ENCODE data around the gene FANK1. TPM values are rescaled to one million over a fixed set of nuclear protein-coding genes. Genes with fewer than 3 reads are reported as not detected.
A peak's percentile ranks its signal among the peaks of the same experiment; 100 is the strongest.

The FANK1 gene
- total RNA-seq, 1 donor, result 8.3 TPM

- Histone ChIP-seq H4K20me1 (ENCODE audit: insufficient read depth, low read length) (no peaks in the 10 kb centered on the region), H3K79me2 (ENCODE audit: insufficient read depth, low read length) (no peaks in the 10 kb centered on the region), H2AFZ (ENCODE audit: low read length) (no peak overlapping the region), H3K4me3 (ENCODE audit: insufficient read depth, low read length) (no peak overlapping the region), H3K9me3 (ENCODE audit: low read depth, low read length) (no peaks in the 10 kb centered on the region), H3K36me3 (ENCODE audit: insufficient read depth, low read length) (peaks cover 47% of the 10 kb centered on the region), H3K27ac (ENCODE audit: low read depth, low read length) (peak overlapping the region; percentile 99), H3K4me1 (ENCODE audit: insufficient read depth, low read length) (peaks cover 41% of the 10 kb centered on the region), H3K4me2 (ENCODE audit: insufficient read depth, low read length) (no peak overlapping the region), H3K27me3 (ENCODE audit: insufficient read depth, low read length) (no peaks in the 10 kb centered on the region)
- peak; percentile 25 for DNase-seq (ENCODE audit: insufficient read length, low spot score, missing footprints)
- no peak for TF ChIP-seq CTCF (IDR thresholded peaks at IDR 0.05; ENCODE audit: extremely low read depth, low read depth, low read length)
These were observed 161.7 kb downstream of the FANK1 start for GRCh38 chr10:126058104-126058503.

- Histone ChIP-seq H3K27me3 (ENCODE audit: insufficient read depth, low read length) (no peaks in the 10 kb centered on the region), H3K4me1 (ENCODE audit: insufficient read depth, low read length) (peaks cover 45% of the 10 kb centered on the region), H3K27ac (ENCODE audit: low read depth, low read length) (peak overlapping the region; percentile 99), H3K79me2 (ENCODE audit: insufficient read depth, low read length) (no peaks in the 10 kb centered on the region), H4K20me1 (ENCODE audit: insufficient read depth, low read length) (no peaks in the 10 kb centered on the region), H3K4me2 (ENCODE audit: insufficient read depth, low read length) (no peak overlapping the region), H3K9me3 (ENCODE audit: low read depth, low read length) (no peaks in the 10 kb centered on the region), H3K36me3 (ENCODE audit: insufficient read depth, low read length) (peaks cover 44% of the 10 kb centered on the region), H2AFZ (ENCODE audit: low read length) (no peak overlapping the region), H3K4me3 (ENCODE audit: insufficient read depth, low read length) (no peak overlapping the region)
- TF ChIP-seq CTCF (IDR thresholded peaks at IDR 0.05; ENCODE audit: extremely low read depth, low read depth, low read length), result no peak
- no peak for DNase-seq (ENCODE audit: insufficient read length, low spot score, missing footprints)
These were observed 162.1 kb downstream of the FANK1 start for GRCh38 chr10:126058507-126058906.

Small RNA genes lying within 50 kb of the gene (small RNA-seq; reads per million reads assigned to genes)
- not detected for gene GNG10P1
- gene RF00017, result not detected
- gene RNU2-42P, result not detected

Other genes with a start within 250 kb of the FANK1 start
- not detected in 2 replicates for gene TEX36, start 213.4 kb upstream of the FANK1 start, total RNA-seq
- gene EDRF1, start 176.9 kb upstream of the FANK1 start, total RNA-seq, result 24.5 and 25.0 TPM in 2 replicates
- gene MMP21, start 120.7 kb upstream of the FANK1 start, total RNA-seq, result not detected in 2 replicates
- gene UROS, start 73.3 kb upstream of the FANK1 start, total RNA-seq, result 90.5 and 105 TPM in 2 replicates
- 25.9 and 26.8 TPM in 2 replicates for gene BCCIP, start 73.0 kb upstream of the FANK1 start, total RNA-seq
- gene DHX32, start 15.3 kb upstream of the FANK1 start, total RNA-seq, result 52.8 and 55.4 TPM in 2 replicates

All from osteoblast (primary cell).